Cardiac muscle cell (in vitro differentiated cells and primary cell): ENCODE measurements around the gene GRIP1. TPM values are rescaled to one million over a fixed set of nuclear protein-coding genes. Genes with fewer than 3 reads are reported as not detected.

Experiments
- DNase-seq, 2 donors: peaks; one replicate each; pipeline versions ENCODE4 v3.0.0 to v3.0.0-alpha.2; 2010 to 2017; ENCODE audit warnings: low read depth in 1 of 2, low spot score in 1 of 2
- H3K27ac ChIP-seq: fragments of 200-600 bp; sonication (generic); 2 replicates; pipeline ENCODE4 v1.5.1; 2016
- H3K27me3 ChIP-seq: fragments of 200-600 bp; sonication (generic); 2 replicates; pipeline ENCODE4 v1.6.0; 2016; ENCODE audit warnings: control low read depth
- H3K36me3 ChIP-seq: fragments of 200-600 bp; sonication (generic); 2 replicates; pipeline ENCODE4 v1.5.1; 2016; ENCODE audit warnings: control low read depth
- H3K4me1 ChIP-seq: fragments of 200-600 bp; sonication (generic); 2 replicates; pipeline ENCODE4 v1.8.1; 2017; ENCODE audit warnings: low read depth, mild to moderate bottlenecking, mixed run types
- H3K4me3 ChIP-seq: fragments of 200-600 bp; sonication (generic); 2 replicates; pipeline ENCODE4 v1.5.1; 2016; ENCODE audit warnings: mild to moderate bottlenecking
- H3K9me3 ChIP-seq: fragments of 200-600 bp; sonication (generic); 2 replicates; pipeline ENCODE4 v1.5.1; 2017; ENCODE audit warnings: low read depth, mild to moderate bottlenecking, control low read depth
- CTCF ChIP-seq: IDR thresholded peaks from 2 replicates; pipeline ENCODE4 v1.5.1; 2012; ENCODE audit warnings: low read depth, mild to moderate bottlenecking, low read length
- polyA plus RNA-seq: library from polyadenylated mRNA; unstranded; fragments of >200 nt; fragmentation: Nextera tagmentation; extraction: Ambion mirVana; gene quantifications from 2 replicates; pipeline ENCODE4 v1.2.1, GENCODE V29; 2016
- total RNA-seq: library from RNA; depleted of rRNA; stranded (reverse); fragments of >200 nt; gene quantifications from 2 replicates; pipeline ENCODE4 v1.2.3, GENCODE V29; 2016

GRIP1 gene
- total and polyA plus RNA-seq, 2 experiments from 2014 or later, result 2.6 to 5.2 TPM

GRCh38 chr12:66516133-66516532, 162.7 kb downstream of the GRIP1 start:
- H3K27me3 ChIP-seq, result no peaks in the 10 kb centered on the region
- H3K27ac ChIP-seq, result no peak overlapping the region
- no peak for TF ChIP-seq CTCF
- no peaks in the 10 kb centered on the region for H3K36me3 ChIP-seq
- H3K9me3 ChIP-seq, result no peaks in the 10 kb centered on the region
- H3K4me3 ChIP-seq, result no peak overlapping the region
- peaks cover 14% of the 10 kb centered on the region for H3K4me1 ChIP-seq
- no peak for DNase-seq

GRCh38 chr12:66514581-66514980, 164.3 kb downstream of the GRIP1 start:
- Histone ChIP-seq H3K27me3 (no peaks in the 10 kb centered on the region), H3K36me3 (no peaks in the 10 kb centered on the region), H3K4me1 (peaks cover 14% of the 10 kb centered on the region), H3K4me3 (no peak overlapping the region), H3K9me3 (no peaks in the 10 kb centered on the region), H3K27ac (no peak overlapping the region)
- peak in 1 of 2 donors; percentile 29 for DNase-seq
- no peak for TF ChIP-seq CTCF

GRCh38 chr12:66508025-66508424, 170.9 kb downstream of the GRIP1 start:
- Histone ChIP-seq H3K27me3 (no peaks in the 10 kb centered on the region), H3K27ac (no peak overlapping the region), H3K36me3 (no peaks in the 10 kb centered on the region), H3K4me1 (no peaks in the 10 kb centered on the region), H3K9me3 (no peaks in the 10 kb centered on the region), H3K4me3 (no peak overlapping the region)
- no peak for TF ChIP-seq CTCF
- no peak for DNase-seq

GRCh38 chr12:66503746-66504145, 175.1 kb downstream of the GRIP1 start:
- H3K27ac ChIP-seq, result no peak overlapping the region
- no peak for DNase-seq
- TF ChIP-seq CTCF, result no peak
- no peaks in the 10 kb centered on the region for H3K4me1 ChIP-seq
- no peaks in the 10 kb centered on the region for H3K36me3 ChIP-seq
- no peaks in the 10 kb centered on the region for H3K27me3 ChIP-seq
- H3K4me3 ChIP-seq, result no peak overlapping the region
- no peaks in the 10 kb centered on the region for H3K9me3 ChIP-seq

GRCh38 chr12:66502911-66503310, 176.0 kb downstream of the GRIP1 start:
- no peaks in the 10 kb centered on the region for H3K27me3 ChIP-seq
- no peaks in the 10 kb centered on the region for H3K4me1 ChIP-seq
- no peaks in the 10 kb centered on the region for H3K9me3 ChIP-seq
- no peak for TF ChIP-seq CTCF
- no peak for DNase-seq
- no peaks in the 10 kb centered on the region for H3K36me3 ChIP-seq
- H3K4me3 ChIP-seq, result no peak overlapping the region
- no peak overlapping the region for H3K27ac ChIP-seq

- no peak for TF ChIP-seq CTCF
- Histone ChIP-seq H3K27ac (no peak overlapping the region), H3K27me3 (no peaks in the 10 kb centered on the region), H3K4me1 (no peaks in the 10 kb centered on the region), H3K36me3 (no peaks in the 10 kb centered on the region), H3K4me3 (no peak overlapping the region), H3K9me3 (no peaks in the 10 kb centered on the region)
- no peak for DNase-seq
These were observed 178.0 kb downstream of the GRIP1 start for GRCh38 chr12:66500841-66501240.
